GM18907 (cell line): ENCODE measurements around the gene BAD.

Source experiments
- ATAC-seq: cut with Tn5 transposase; IDR thresholded peaks from one replicate; pipeline ENCODE4 v1.9.1; 2021; ENCODE audit warnings: mild to moderate bottlenecking, moderate library complexity; ENCODE audit not compliant: unreplicated experiment

BAD gene

GRCh38 chr11:64232967-64233315 lies 51.5 kb downstream of the BAD start:
- ATAC-seq = no peak

- ATAC-seq = no peak
Measured at GRCh38 chr11:64232182-64232966, 52.1 kb downstream of the BAD start.

- no peak for ATAC-seq
Measured at GRCh38 chr11:64231546-64231945, 52.9 kb downstream of the BAD start.

- no peak for ATAC-seq
Measured at GRCh38 chr11:64230985-64231365, 53.5 kb downstream of the BAD start.

GRCh38 chr11:64230171-64230984 lies 54.1 kb downstream of the BAD start, which contains the start of gene DNAJC4:
DNAJC4 (plus strand) TSS chr11:64230548; CDS start chr11:64230855, 307 bp downstream.
- peak; percentile 48 for ATAC-seq

GRCh38 chr11:64229744-64230170 lies 54.7 kb downstream of the BAD start:
- no peak for ATAC-seq

GRCh38 chr11:64229090-64229743 lies 55.2 kb downstream of the BAD start:
- ATAC-seq = no peak

GRCh38 chr11:64227405-64227956 lies 57.0 kb downstream of the BAD start:
- ATAC-seq = no peak

- no peak for ATAC-seq
Measured at GRCh38 chr11:64226507-64227051, 57.9 kb downstream of the BAD start.

- ATAC-seq = peak; percentile 48
Measured at GRCh38 chr11:64225608-64226506, 58.6 kb downstream of the BAD start, which contains the start of the genes NUDT22 and TRPT1. NUDT22 (plus strand) TSS chr11:64226274; CDS start chr11:64226653, 379 bp downstream. TRPT1 (minus strand) TSS chr11:64226186; CDS start chr11:64225860, 326 bp downstream.

- no peak for ATAC-seq
Measured at GRCh38 chr11:64224891-64225607, 59.4 kb downstream of the BAD start.

GRCh38 chr11:64224151-64224890 lies 60.1 kb downstream of the BAD start:
- ATAC-seq = no peak

- ATAC-seq = no peak
Measured at GRCh38 chr11:64223001-64223651, 61.3 kb downstream of the BAD start.

- ATAC-seq = no peak
Measured at GRCh38 chr11:64222651-64223000, 61.8 kb downstream of the BAD start.

GRCh38 chr11:64220798-64221197 lies 63.7 kb downstream of the BAD start:
- ATAC-seq = no peak

GRCh38 chr11:64220271-64220670 lies 64.2 kb downstream of the BAD start:
- ATAC-seq = no peak
